ENCODE data around the gene SLAIN2.
"Not testable (repeated sequence)": the region's sequence is repeated elsewhere in the genome, so short reads cannot be mapped to it uniquely, and the experiment has no call there.

The SLAIN2 gene

GRCh38 chr4:48340965-48341775, at the start of gene SLAIN2:
Gene SLAIN2, plus strand, starts transcription at chr4:48341529. Its CDS starts 211 bp downstream, at chr4:48341740.
- DNase-seq = peak; percentile 94 to 99

DNA sequence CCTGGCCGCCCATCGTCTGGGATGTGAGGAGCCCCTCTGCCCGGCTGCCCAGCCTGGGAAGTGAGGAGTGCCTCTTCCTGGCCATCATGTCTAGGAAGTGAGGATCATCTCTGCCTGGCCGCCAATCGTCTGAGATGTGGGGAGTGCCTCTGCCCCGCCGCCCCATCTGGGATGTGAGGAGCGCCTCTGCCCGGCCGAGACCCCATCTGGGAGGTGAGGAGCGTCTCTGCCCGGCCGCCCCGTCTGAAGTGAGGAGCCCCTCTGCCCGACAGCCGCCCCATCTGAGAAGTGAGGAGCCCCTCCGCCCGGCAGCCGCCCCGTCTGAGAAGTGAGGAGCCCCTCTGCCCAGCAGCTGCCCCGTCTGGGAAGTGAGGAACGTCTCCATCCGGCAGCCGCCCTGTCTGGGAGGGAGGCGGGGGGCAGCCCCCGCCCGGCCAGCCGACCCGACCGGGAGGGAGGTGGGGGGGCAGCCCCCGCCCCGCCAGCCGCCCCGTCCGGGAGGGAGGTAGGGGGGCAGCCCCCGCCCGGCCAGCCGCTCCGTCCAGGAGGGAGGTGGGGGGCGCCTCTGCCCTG, 49.0 kb upstream of the SLAIN2 start:
- not testable (repeated sequence) for DNase-seq

DNA sequence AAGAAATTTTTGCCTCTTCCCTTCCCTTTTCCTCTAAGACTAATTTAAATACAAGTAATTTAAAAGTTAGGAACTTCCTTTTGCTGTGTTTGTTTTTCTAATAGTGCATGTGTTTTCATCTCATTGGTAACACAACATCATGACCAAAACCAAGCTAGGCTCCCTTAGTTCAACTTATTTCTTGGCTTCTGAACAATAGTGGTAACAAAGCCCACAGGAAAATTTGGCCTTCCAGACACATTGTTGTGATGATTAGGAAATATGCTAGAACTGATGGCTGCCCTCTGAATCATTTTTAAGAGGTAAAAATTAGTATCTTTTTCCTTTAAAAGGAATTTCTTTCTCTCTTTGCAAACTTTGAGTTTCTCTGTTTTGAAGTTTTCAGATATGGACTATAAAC, 46.2 kb upstream of the SLAIN2 start:
- DNase-seq = no peak

DNA sequence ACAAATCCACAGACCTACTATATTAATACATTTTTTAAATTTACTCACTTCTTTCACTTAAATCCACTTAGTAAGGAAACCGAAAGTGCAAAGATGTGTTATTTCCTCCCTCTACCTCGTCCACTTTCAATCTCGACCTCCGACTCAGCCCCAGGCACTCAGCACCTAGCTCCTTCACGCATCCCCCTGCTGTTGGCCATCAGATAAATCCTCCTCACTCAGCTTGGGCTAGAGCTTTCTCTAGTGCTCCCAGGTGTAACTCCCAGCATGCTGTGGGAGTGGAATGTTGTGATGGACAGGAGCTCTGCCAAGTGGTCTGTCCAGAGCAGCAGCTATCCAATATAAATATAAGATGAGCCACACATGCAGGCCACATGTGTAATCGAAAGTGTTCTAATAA, 45.0 kb upstream of the SLAIN2 start:
- no peak for DNase-seq

DNA sequence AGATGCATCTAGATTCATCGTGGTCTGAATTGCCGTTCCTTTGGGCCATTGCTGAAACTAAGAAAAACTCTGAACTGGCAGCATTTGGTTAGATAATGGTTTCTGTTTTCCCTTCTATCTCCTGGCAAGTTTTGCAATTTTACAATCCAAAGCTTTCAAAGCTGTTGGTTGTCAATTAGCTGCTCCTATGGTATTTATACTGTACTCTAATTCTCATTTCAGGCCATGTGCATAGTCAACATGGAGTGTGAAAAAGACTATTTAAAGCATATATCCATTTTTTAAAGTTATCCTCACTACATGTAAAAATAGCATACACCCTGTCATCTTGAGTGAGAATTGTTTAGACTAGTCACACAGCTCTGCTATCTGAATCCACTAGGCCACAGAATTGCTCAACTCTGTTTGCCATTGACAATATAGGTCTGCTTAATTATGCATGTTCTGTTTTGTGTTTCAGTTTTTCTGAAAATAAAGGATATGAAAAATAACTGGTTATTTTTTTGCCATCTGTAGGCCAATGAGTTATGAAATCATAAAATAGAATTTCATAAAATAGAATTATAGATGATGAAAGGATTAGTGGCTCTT, 44.0 kb upstream of the SLAIN2 start:
- DNase-seq = no peak

GRCh38 chr4:48299560-48299959, 41.8 kb upstream of the SLAIN2 start:
- no peak for DNase-seq

DNA sequence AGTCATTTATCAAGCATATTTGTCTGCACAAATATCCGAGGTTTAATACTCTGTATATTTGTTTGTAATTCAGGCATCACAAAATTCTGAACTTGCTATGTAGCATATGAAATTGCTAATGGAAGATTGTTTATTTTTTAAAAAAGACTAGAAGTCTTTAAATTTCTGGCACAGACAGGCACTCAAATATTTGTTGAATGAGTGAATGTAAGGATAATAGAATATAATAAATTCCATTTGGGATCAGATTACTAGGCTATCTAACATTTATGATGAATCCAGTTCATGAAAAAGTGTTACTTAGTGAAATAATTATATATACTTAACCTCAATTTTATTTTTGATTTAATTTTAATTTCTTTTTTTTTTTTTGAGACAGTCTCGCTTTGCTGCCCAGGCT, 41.3 kb upstream of the SLAIN2 start:
- no peak for DNase-seq

- DNase-seq = no peak
Measured at GRCh38 chr4:48305508-48305907, 35.8 kb upstream of the SLAIN2 start.

- no peak for DNase-seq
Measured at GRCh38 chr4:48307528-48307927, 33.8 kb upstream of the SLAIN2 start.

DNA sequence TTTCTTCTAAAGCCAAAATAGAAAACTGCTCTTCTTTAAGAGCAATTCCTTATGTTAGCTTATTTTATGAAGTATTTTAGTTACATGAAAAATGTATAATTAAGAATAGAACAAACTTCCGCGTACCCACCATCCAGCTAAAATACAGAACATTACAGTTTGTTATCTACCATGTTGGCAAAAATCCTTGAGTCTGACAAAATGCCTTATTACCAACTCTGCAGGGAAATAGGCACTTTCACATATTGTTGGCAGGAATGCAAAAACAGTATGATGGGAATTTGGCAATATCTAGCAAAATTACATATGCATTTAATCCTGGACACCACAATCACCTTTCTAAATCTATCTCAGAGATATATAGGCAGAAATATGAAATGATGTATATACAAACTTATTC, 32.4 kb upstream of the SLAIN2 start:
- no peak for DNase-seq

DNA sequence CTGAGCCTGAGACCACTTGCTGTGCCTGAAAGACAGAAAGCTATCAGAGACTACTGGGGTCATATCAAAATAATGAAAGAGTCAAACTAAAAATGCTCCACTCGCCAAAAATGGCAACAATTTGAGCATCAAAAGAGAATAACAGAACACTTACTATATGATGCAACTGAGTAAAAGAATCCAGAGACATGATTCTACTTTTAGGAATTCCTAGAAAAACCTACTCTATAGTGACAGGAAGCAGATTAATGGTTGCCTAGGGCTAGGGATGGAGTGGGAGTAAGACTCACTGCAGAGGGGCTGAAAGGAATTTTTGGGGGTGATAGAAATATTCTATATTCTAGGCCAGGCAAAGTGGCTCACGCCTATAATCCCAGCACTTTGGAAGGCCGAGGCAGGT, 29.4 kb upstream of the SLAIN2 start:
- no peak for DNase-seq

DNA sequence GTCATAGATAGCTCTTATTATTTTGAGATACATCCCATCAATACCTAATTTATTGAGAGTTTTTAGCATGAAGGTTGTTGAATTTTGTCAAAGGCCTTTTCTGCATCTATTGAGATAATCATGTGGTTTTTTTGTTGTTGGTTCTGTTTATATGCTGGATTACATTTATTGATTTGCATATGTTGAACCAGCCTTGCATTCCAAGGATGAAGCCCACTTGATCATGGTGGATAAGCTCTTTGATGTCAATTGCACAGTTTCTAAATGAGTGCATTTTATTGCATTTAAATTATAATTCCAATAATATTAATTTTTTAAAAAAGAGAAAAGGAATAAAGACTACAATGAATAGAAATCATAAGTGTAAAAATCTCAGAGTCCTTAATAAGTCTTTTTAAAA, 26.6 kb upstream of the SLAIN2 start:
- not testable (repeated sequence) for DNase-seq

DNA sequence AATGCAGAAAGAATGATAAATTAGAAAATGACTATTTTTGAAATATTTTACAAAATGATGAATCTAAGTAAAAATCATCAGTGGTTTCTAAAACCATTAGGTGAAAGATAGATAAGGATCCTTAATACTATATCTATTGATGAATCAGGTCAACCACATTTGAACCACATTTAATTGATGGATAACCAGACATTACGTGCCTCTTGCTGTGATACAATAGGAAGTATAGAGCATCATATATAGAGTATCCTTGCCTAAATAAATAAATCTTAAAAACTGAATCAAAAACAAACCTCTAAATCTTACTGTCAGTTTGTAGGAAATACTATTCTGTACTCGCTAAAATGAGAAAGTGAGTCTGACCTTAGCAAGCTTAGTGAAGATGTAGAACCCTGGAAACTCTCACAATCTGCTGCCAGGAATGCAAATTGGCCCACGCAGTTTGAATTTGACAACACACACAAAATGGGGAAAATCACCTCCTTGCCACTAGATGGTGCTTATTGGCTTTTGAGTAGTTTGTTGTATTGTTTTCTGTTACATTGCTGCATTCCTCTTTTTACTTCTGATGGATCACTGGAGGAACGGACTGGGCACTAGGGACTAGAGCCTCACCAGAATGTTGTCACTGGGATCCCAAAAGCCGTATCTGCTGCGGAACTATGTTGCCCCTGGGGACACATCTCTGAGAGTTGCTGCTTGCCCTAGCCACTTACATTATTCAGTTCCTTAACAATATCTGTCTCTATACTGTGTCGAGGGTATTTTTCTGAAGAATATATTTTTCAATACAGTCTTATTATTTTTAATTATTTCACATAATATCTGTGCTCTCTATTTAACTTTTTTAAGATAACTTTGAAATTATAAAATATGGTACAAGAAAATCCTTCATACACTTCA, 25.4 kb upstream of the SLAIN2 start:
- no peak for DNase-seq

DNA sequence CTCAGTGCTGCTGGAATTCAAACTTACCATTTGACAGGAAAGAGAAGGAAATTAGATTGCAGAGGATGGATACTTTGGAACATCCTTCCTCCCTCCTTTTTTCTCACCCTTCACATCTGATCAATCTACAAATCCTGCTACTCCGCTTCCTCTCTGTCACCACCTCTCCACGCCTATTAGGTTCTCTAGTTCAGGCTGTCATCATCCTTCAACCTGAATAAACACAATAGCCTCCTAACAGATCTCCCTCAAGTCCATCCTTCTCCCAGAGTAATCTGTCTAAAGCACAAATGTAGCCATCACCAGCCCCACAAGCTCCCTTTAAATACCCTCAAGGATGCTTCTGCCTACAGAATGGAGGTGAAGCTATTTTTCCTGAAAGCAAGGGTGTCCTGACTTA, 20.0 kb upstream of the SLAIN2 start:
- DNase-seq = no peak

GRCh38 chr4:48322063-48322462, 19.3 kb upstream of the SLAIN2 start:
- DNase-seq = no peak

DNA sequence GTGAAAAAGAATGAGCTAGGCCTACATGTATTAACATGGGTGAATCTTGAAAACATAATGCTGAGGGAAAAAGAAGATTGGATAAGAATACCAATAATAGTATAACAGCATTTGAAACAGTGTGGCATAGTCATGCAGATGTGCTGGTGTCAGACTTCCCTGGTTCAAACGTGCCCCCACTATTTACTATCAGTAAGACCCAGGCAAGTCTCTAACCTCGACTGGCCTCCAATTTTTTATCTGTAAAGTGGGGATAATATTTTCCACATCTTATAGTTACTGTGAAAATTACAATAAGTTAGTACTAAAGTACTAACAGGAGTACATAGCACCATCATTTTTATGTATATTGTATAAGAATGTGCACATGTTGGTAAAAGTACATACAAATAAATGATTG, 17.0 kb upstream of the SLAIN2 start:
- DNase-seq = no peak

DNA sequence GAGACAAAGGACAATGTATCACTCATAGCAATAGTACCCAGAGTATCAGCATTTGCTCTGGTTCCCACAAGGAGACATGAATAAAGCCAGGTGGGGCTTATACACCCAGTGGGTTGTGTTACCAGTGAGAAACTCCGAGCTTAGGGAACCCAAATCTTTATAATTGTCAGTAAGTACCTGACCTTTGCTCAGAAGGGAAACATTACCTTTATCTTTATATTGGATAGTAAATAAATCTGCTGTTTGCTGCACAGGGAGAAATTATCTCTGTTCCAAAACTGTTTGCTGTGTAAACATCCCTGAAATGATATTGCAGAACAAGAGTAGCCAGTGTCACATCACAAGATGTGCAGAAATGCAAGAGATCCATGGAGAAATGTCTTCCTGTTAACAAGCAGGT, 12.1 kb upstream of the SLAIN2 start:
- DNase-seq = no peak

DNA sequence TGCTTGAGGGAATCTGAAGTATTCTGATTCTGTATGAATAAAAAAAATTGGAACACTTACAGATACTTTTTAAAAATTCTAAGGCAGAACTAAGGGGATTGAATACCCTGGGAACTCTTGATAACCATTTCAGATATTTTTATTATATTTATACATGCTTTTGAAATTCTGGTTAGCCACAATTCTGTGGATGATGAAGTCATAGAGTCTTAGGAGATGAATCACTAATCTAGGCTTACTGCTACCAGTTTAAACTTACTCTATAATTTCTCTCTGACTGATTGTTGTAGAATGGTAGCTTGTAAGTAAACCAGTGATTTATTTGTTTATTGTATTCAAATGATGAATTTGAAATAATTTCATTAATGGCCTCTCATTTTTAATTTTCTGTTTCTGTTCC, 11.4 kb upstream of the SLAIN2 start:
- DNase-seq = no peak

DNA sequence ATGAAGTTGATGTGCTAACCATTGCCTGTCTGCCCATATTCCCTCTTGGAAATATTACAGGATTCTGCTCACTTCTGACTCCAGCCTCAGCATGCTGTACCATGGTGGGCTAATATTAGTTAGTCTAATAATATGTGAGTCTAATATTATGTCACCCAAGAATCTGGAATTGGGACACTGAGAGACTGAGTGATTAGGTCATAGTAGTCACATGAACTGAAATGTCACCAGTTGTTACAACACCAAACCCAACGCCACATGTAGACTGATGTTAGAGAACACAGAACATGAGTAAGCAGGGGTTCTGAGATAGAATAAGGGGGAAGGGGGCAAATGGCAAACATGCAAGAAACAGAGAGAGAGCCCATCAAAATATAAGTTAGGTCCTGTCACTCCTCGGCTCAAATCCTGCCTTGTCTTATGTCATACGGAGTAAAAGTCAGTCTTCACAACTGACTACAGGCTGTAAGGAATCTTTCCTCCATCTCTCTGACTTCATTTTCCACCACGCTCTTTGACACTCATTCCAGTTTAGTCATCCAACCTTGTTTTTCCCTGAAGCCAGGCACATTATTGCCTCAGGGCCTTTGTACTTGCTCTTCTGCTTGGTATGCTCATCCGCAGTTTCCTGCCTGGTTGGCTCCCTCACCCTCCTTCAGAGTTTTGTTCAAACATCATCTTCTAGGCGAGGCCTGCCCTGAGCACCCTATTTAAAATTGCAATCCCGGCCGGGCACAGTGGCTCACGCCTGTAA, 9.6 kb upstream of the SLAIN2 start:
- no peak for DNase-seq

DNA sequence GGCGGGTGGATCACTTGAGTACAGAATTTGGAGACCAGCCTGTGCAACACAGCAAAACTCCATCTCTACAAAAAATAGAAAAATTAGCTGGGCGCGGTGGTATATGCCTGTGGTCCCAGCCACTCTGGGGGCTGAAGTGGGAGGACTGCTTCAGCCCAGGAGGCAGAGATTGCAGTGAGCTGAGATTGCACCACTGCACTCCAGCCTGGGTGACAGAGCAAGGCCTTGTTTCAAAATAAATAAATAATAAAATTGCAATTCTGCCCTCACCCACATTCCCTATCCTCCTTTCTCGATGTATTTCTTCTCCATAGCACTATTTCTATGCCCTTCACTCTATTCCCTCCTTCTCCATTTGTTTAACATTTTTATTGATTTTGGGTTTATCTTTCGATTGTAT, 8.7 kb upstream of the SLAIN2 start:
- no peak for DNase-seq

DNA sequence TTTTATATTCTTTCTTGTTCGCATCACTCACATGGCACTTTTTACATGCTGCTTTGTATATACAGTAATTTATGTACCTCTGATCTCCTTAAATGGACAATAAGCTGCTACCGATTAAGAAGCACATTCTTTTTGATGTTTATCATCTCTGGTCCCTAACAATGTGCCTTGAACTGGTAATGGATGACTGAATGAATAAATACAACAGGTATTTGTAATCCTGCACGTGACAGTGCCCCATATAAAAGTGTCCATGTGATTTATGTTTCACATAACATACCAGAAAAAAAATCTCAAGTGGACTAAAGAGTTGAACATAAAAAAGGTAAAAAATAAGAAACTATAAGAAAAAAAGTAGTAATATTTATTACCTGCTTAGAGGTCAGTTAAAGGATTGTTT, 7.7 kb upstream of the SLAIN2 start:
- DNase-seq = no peak

DNA sequence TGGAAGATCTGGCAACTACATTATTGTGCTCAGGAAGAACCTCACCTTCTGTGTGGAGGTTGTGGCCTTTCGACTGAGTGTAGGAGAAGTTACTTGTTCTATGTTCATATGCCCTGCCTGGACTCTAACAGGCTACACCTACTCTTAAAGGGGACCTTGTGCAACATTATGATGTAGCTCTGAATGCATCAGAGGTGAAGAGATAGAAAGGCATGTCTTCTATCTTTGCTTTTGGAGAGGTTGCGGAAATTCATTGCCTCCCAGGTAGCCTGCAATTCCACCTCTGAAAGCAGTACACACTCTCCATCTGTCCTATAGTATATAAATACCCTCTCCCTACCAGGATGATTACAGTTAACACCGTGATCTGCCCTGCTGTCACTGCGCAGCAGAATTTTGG, 7.1 kb upstream of the SLAIN2 start:
- no peak for DNase-seq

Measured in stimulated activated CD4-positive, alpha-beta T cell treated with anti-CD3 and anti-CD28 coated beads, Interleukin-4, amount 100 ng/mL, for 4 hours (primary cell).